Measurements from ENCODE around the gene TCF21.

TCF21 gene

GRCh38 chr6:133888929-133889556 is at the start of gene TCF21:
Gene TCF21, plus strand, starts transcription at chr6:133889113. Its CDS starts 285 bp downstream, at chr6:133889398.
- no peak for TF ChIP-seq CTCF (conservative IDR thresholded peaks at IDR 0.05)
- no peak within 1 kb of the TSS for H3K27ac ChIP-seq

- no peak overlapping the region for H3K27ac ChIP-seq
- TF ChIP-seq CTCF (conservative IDR thresholded peaks at IDR 0.05) = no peak
These were observed 47.7 kb upstream of the TCF21 start for GRCh38 chr6:133841176-133841575.

GRCh38 chr6:133843098-133843497 is 45.8 kb upstream of the TCF21 start:
- H3K27ac ChIP-seq = no peak overlapping the region
- TF ChIP-seq CTCF (conservative IDR thresholded peaks at IDR 0.05) = no peak

- H3K27ac ChIP-seq = no peak overlapping the region
These were observed 44.2 kb upstream of the TCF21 start for GRCh38 chr6:133844709-133845108.

GRCh38 chr6:133854041-133854363 is 34.9 kb upstream of the TCF21 start:
- TF ChIP-seq CTCF (conservative IDR thresholded peaks at IDR 0.05) = no peak
- H3K27ac ChIP-seq = no peak overlapping the region

More at GRCh38 chr6:133844709-133845108, 44.2 kb upstream of the TCF21 start:
- no peak for TF ChIP-seq CTCF (conservative IDR thresholded peaks at IDR 0.05)

GRCh38 chr6:133854364-133855275 is 34.3 kb upstream of the TCF21 start:
- no peak overlapping the region for H3K27ac ChIP-seq

More at GRCh38 chr6:133854364-133855275, 34.3 kb upstream of the TCF21 start:
- no peak for TF ChIP-seq CTCF (conservative IDR thresholded peaks at IDR 0.05)
